H9 (cell line): Measurements from ENCODE around the gene CD48. TPM values are rescaled to one million over a fixed set of nuclear protein-coding genes. Genes with fewer than 3 reads are reported as not detected.

Experiments
- DNase-seq: peaks from one replicate; pipeline ENCODE4 v3.0.0-alpha.2; 2017
- H2AFZ ChIP-seq: one replicate; pipeline ENCODE4 v1.6.1; 2013; ENCODE audit warnings: mild to moderate bottlenecking, low read length, control low read depth, moderate library complexity
- H2AK5ac ChIP-seq: 2 replicates; pipeline ENCODE4 v1.6.1; 2013; ENCODE audit warnings: low read length, control low read depth, mixed read lengths; ENCODE audit not compliant: insufficient read length
- H2BK120ac ChIP-seq: one replicate; pipeline ENCODE4 v1.6.1; 2013; ENCODE audit warnings: low read depth, mild to moderate bottlenecking, low read length, control low read depth, inconsistent platforms; ENCODE audit not compliant: poor library complexity, severe bottlenecking
- H2BK12ac ChIP-seq: 2 replicates; pipeline ENCODE4 v1.6.1; 2013; ENCODE audit warnings: low read length, control low read depth, mixed read lengths, low read depth; ENCODE audit not compliant: insufficient read length
- H2BK15ac ChIP-seq: 2 replicates; pipeline ENCODE4 v1.6.1; 2013; ENCODE audit warnings: low read depth, low read length, control low read depth
- H2BK20ac ChIP-seq: one replicate; pipeline ENCODE4 v1.6.1; 2013; ENCODE audit warnings: low read depth, mild to moderate bottlenecking, low read length, control low read depth, inconsistent platforms; ENCODE audit not compliant: poor library complexity, severe bottlenecking
- H2BK5ac ChIP-seq: 2 replicates; pipeline ENCODE4 v1.6.1; 2013; ENCODE audit warnings: low read length, control low read depth, mixed read lengths; ENCODE audit not compliant: insufficient read length
- H3K14ac ChIP-seq: 2 replicates; pipeline ENCODE4 v1.6.1; 2013; ENCODE audit warnings: low read length, control low read depth; ENCODE audit not compliant: insufficient read depth
- H3K18ac ChIP-seq: 2 replicates; pipeline ENCODE4 v1.6.1; 2013; ENCODE audit warnings: low read depth, mild to moderate bottlenecking, mixed read lengths, low read length, control low read depth; ENCODE audit not compliant: insufficient read length
- H3K23ac ChIP-seq: 2 replicates; pipeline ENCODE4 v1.6.1; 2013; ENCODE audit warnings: low read length, control low read depth, mixed read lengths, low read depth; ENCODE audit not compliant: insufficient read length
- H3K23me2 ChIP-seq: 2 replicates; pipeline ENCODE4 v1.6.1; 2013; ENCODE audit warnings: low read depth, mild to moderate bottlenecking, mixed read lengths, low read length, control low read depth; ENCODE audit not compliant: insufficient read length, poor library complexity, severe bottlenecking
- H3K27ac ChIP-seq: 2 replicates; pipeline ENCODE4 v1.5.1; 2013; ENCODE audit warnings: low read length, control low read depth, mixed read lengths, low read depth; ENCODE audit not compliant: insufficient read length
- H3K27me3 ChIP-seq: 2 replicates; pipeline ENCODE4 v1.6.1; 2013; ENCODE audit warnings: low read length, control low read depth, inconsistent platforms; ENCODE audit not compliant: insufficient read depth
- H3K4ac ChIP-seq: 2 replicates; pipeline ENCODE4 v1.6.1; 2013; ENCODE audit warnings: low read depth, mild to moderate bottlenecking, control low read depth, inconsistent platforms, low read length, moderate library complexity
- H3K4me1 ChIP-seq: 2 replicates; pipeline ENCODE4 v1.6.1; 2013; ENCODE audit warnings: low read length, control low read depth, inconsistent platforms; ENCODE audit not compliant: insufficient read depth
- H3K4me2 ChIP-seq: 2 replicates; pipeline ENCODE4 v1.6.1; 2013; ENCODE audit warnings: low read length, control low read depth, mixed read lengths; ENCODE audit not compliant: insufficient read length, insufficient read depth
- H3K56ac ChIP-seq: 2 replicates; pipeline ENCODE4 v1.6.1; 2013; ENCODE audit warnings: low read depth, mild to moderate bottlenecking, mixed read lengths, low read length, control low read depth; ENCODE audit not compliant: insufficient read length
- H3K79me1 ChIP-seq: 2 replicates; pipeline ENCODE4 v1.6.1; 2013; ENCODE audit warnings: low read depth, mild to moderate bottlenecking, moderate library complexity, low read length, control low read depth, inconsistent platforms; ENCODE audit not compliant: insufficient read depth, poor library complexity, severe bottlenecking
- H3K79me2 ChIP-seq: 2 replicates; pipeline ENCODE4 v1.6.1; 2013; ENCODE audit warnings: low read length, control low read depth, inconsistent platforms; ENCODE audit not compliant: insufficient read depth
- H3K9ac ChIP-seq: 2 replicates; pipeline ENCODE4 v1.6.1; 2013; ENCODE audit warnings: low read length, control low read depth, mixed read lengths; ENCODE audit not compliant: insufficient read length; ENCODE audit errors: extremely low read depth
- H3K9me3 ChIP-seq: one replicate; pipeline ENCODE4 v1.6.1; 2013; ENCODE audit warnings: low read depth, low read length, inconsistent platforms; ENCODE audit not compliant: control insufficient read depth
- H3T11ph ChIP-seq: one replicate; pipeline ENCODE4 v1.6.1; 2013; ENCODE audit warnings: mild to moderate bottlenecking, low read length, control low read depth, inconsistent platforms
- H4K20me1 ChIP-seq: one replicate; pipeline ENCODE4 v1.6.1; 2013; ENCODE audit not compliant: control insufficient read depth, insufficient read length, insufficient read depth
- H4K5ac ChIP-seq: 2 replicates; pipeline ENCODE4 v1.6.1; 2013; ENCODE audit warnings: low read depth, mild to moderate bottlenecking, mixed read lengths, low read length, control low read depth; ENCODE audit not compliant: insufficient read length
- H4K8ac ChIP-seq: replicated peaks from 2 replicates; pipeline ENCODE4 v1.6.1; 2013; ENCODE audit warnings: low read length, control low read depth, mixed read lengths, low read depth; ENCODE audit not compliant: insufficient read length
- H4K91ac ChIP-seq: 2 replicates; pipeline ENCODE4 v1.6.1; 2013; ENCODE audit warnings: low read depth, mild to moderate bottlenecking, moderate library complexity, mixed read lengths, low read length, control low read depth; ENCODE audit not compliant: insufficient read length
- H3K27ac Mint-ChIP-seq, 3 experiments: 2 replicates in 2 of 3; 3 replicates in 1 of 3; pipeline ENCODE4 v1.8.0; 2020 to 2021; ENCODE audit warnings: mixed read lengths in 3 of 3, mild to moderate bottlenecking in 1 of 3, moderate library complexity in 1 of 3
- H3K27me3 Mint-ChIP-seq: 2 replicates; pipeline ENCODE4 v1.8.0; 2021; ENCODE audit warnings: low read depth, mild to moderate bottlenecking, moderate library complexity, mixed read lengths
- H3K36me3 Mint-ChIP-seq, 3 experiments: 2 replicates in 2 of 3; 3 replicates in 1 of 3; pipeline ENCODE4 v1.8.0; 2020 to 2021; ENCODE audit warnings: low read depth in 3 of 3, mixed read lengths in 3 of 3; ENCODE audit not compliant: insufficient read depth in 1 of 3
- H3K4me1 Mint-ChIP-seq, 2 experiments: 2 replicates each; pipeline ENCODE4 v1.8.0; 2020; ENCODE audit warnings: mixed read lengths in 2 of 2
- H3K4me3 Mint-ChIP-seq, 2 experiments: 2 replicates in 1 of 2; 3 replicates in 1 of 2; pipeline ENCODE4 v1.8.0; 2020 to 2021; ENCODE audit warnings: mild to moderate bottlenecking in 2 of 2, mixed read lengths in 2 of 2, moderate library complexity in 1 of 2
- H3K9me3 Mint-ChIP-seq, 2 experiments: 2 replicates in 1 of 2; 3 replicates in 1 of 2; pipeline ENCODE4 v1.8.0; 2020; ENCODE audit warnings: mild to moderate bottlenecking in 2 of 2, mixed read lengths in 2 of 2, moderate library complexity in 1 of 2
- CTCF ChIP-seq: fragments of 200-600 bp; sonication (generic); conservative IDR thresholded peaks from 3 replicates; pipeline ENCODE4 v1.8.0; 2021; ENCODE audit warnings: antibody characterized with exemption, mild to moderate bottlenecking
- WGBS: extraction: QIAGEN DNeasy Blood & Tissue Kit; methylation state at CpG from one replicate; pipeline ENCODE4 v1.1.7; 2013; ENCODE audit warnings: missing lambda C conversion rate, low lambda C conversion rate, mixed read lengths; ENCODE audit not compliant: insufficient read length; ENCODE audit errors: extremely low coverage; 5-methylcytosine and 5-hydroxymethylcytosine counted together
- total RNA-seq: library from RNA; stranded (reverse); gene quantifications from 2 replicates; pipeline ENCODE4 v1.2.1, GENCODE V29; 2021

Gene CD48
- total RNA-seq, 1 experiment from 2014 or later = not detected

- H3K9me3 ChIP-seq = no peaks in the 10 kb centered on the region
Observed at GRCh38 chr1:160639652-160640051, 72.0 kb downstream of the CD48 start.

More at GRCh38 chr1:160639652-160640051, 72.0 kb downstream of the CD48 start:
- no peak overlapping the region for H3K9ac ChIP-seq
- H3K23ac ChIP-seq = no peak overlapping the region
- no peak overlapping the region for H4K8ac ChIP-seq
- Mint-ChIP-seq H3K27ac (no peak overlapping the region; a peak in 1 of 7 replicates), H3K9me3 (no peaks in the 10 kb centered on the region), H3K4me1 (peaks cover 18 to 20% of the 10 kb centered on the region in 2 experiments), H3K4me3 (no peak overlapping the region), H3K36me3 (no peaks in the 10 kb centered on the region; a peak in 1 of 7 replicates), H3K27me3 (no peaks in the 10 kb centered on the region)
- no peak overlapping the region for H3K56ac ChIP-seq
- H2BK20ac ChIP-seq = no peak overlapping the region
- no peak overlapping the region for H2AFZ ChIP-seq
- H2BK12ac ChIP-seq = no peak overlapping the region
- H2AK5ac ChIP-seq = no peak overlapping the region
- WGBS = no CpG with 5 or more reads among the region's 3 CpGs
- H3K27ac ChIP-seq = no peak overlapping the region
- H3K79me2 ChIP-seq = no peaks in the 10 kb centered on the region
- H3K23me2 ChIP-seq = no peaks in the 10 kb centered on the region
- no peak overlapping the region for H3K4me2 ChIP-seq
- no peak overlapping the region for H3K14ac ChIP-seq
- no peak overlapping the region for H3K4ac ChIP-seq
- no peak for TF ChIP-seq CTCF
- no peaks in the 10 kb centered on the region; the same call in 1 of the 2 replicates for H3K27me3 ChIP-seq
- H3K18ac ChIP-seq = no peak overlapping the region
- H3T11ph ChIP-seq = no peak overlapping the region
- H2BK120ac ChIP-seq = no peak overlapping the region
- no peak overlapping the region for H2BK5ac ChIP-seq
- no peaks in the 10 kb centered on the region; the same call in 1 of the 2 replicates for H3K4me1 ChIP-seq
- no peak for DNase-seq
- H4K91ac ChIP-seq = no peak overlapping the region
- no peaks in the 10 kb centered on the region for H4K20me1 ChIP-seq
- H3K79me1 ChIP-seq = no peaks in the 10 kb centered on the region
- H2BK15ac ChIP-seq = no peak overlapping the region
- H4K5ac ChIP-seq = no peak overlapping the region
